GM12878 (cell line): ENCODE data around the gene OR56B1. TPM values are rescaled to one million over a fixed set of nuclear protein-coding genes. Genes with fewer than 3 reads are reported as not detected.
A peak's percentile ranks its signal among the peaks of the same experiment; 100 is the strongest.

ENCODE experiments used
- ATAC-seq: fragments of 200-7000 bp; cut with Tn5 transposase; 3 replicates; pipeline ENCODE4 v1.9.1; 2020; ENCODE audit warnings: mild to moderate bottlenecking, moderate library complexity
- BruUV-seq: library from RNA; stranded (reverse); fragments of 400-500 nt; replicated peaks from 2 replicates; lab custom pipeline; 2021; lab: Mats Ljungman, UMichigan
- CTCF ChIA-PET: fragments of 300-600 bp; sonication (Branson Sonifier 250); formaldehyde crosslinking; extraction: SDS; loops from one replicate; lab custom pipeline; 2021; ENCODE audit warnings: inconsistent platforms; lab: Yijun Ruan, JAX
- POLR2A ChIA-PET: fragments of 350-600 bp; formaldehyde crosslinking; extraction: SDS; loops from one replicate; lab custom pipeline; 2021; ENCODE audit warnings: inconsistent platforms; lab: Charles Lee
- RAD21 ChIA-PET: fragments of 300-600 bp; sonication (Branson Sonifier 250); formaldehyde crosslinking; loops from one replicate; lab custom pipeline; 2023; ENCODE audit warnings: antibody characterized with exemption; ENCODE audit not compliant: unreplicated experiment; lab: Charles Lee
- SMC1A ChIA-PET: fragments of 300-600 bp; sonication (Branson Sonifier 250); formaldehyde crosslinking; loops from one replicate; lab custom pipeline; 2023; ENCODE audit not compliant: unreplicated experiment, uncharacterized antibody; lab: Charles Lee
- DNase-seq: peaks from one replicate; pipeline ENCODE4 v3.0.0-alpha.2; 2011; ENCODE audit warnings: low read depth, low spot score
- FAIRE-seq: peaks from 3 replicates; lab custom pipeline; 2011; peaks lifted over from hg19 to GRCh38; lab: Jason Lieb, UNC
- H2AFZ ChIP-seq: 2 replicates; pipeline ENCODE4 v1.6.0; 2011; ENCODE audit warnings: low read depth, low read length, control low read depth; ENCODE audit not compliant: control insufficient read depth
- H3K27ac ChIP-seq: 2 replicates; pipeline ENCODE4 v1.5.1; 2011; ENCODE audit warnings: control low read depth; ENCODE audit not compliant: control insufficient read depth, insufficient read depth
- H3K27me3 ChIP-seq, 2 experiments: replicated peaks in 1 of 2; 2 replicates each; pipeline versions ENCODE4 v1.6.0 to v1.6.1; 2011; ENCODE audit warnings: low read length in 1 of 2; ENCODE audit not compliant: control insufficient read depth in 2 of 2, insufficient read depth in 2 of 2
- H3K36me3 ChIP-seq, 2 experiments: 2 replicates each; pipeline ENCODE4 v1.5.1; 2011; ENCODE audit warnings: low read length in 1 of 2; ENCODE audit not compliant: control insufficient read depth in 2 of 2, insufficient read depth in 2 of 2
- H3K4me1 ChIP-seq: 2 replicates; pipeline ENCODE4 v1.6.1; 2011; ENCODE audit warnings: mild to moderate bottlenecking, low read length, moderate library complexity, mixed read lengths; ENCODE audit not compliant: control insufficient read depth, insufficient read depth
- H3K4me2 ChIP-seq: 2 replicates; pipeline ENCODE4 v1.6.0; 2011; ENCODE audit warnings: control low read depth; ENCODE audit not compliant: control insufficient read depth, insufficient read depth
- H3K4me3 ChIP-seq: fragments of 200-600 bp; sonication (generic); 2 replicates; pipeline ENCODE4 v1.5.1; 2016
- H3K79me2 ChIP-seq: 2 replicates; pipeline ENCODE4 v1.6.0; 2011; ENCODE audit warnings: low read length; ENCODE audit not compliant: control insufficient read depth, insufficient read depth
- H3K9ac ChIP-seq: 2 replicates; pipeline ENCODE4 v1.8.0; 2011; ENCODE audit warnings: low read length, control low read depth, mixed read lengths; ENCODE audit not compliant: control insufficient read depth, insufficient read depth
- H3K9me3 ChIP-seq: replicated peaks from 3 replicates; pipeline ENCODE4 v1.5.1; 2011; ENCODE audit warnings: mild to moderate bottlenecking, low read length; ENCODE audit not compliant: control insufficient read depth, insufficient read depth
- H4K20me1 ChIP-seq: 2 replicates; pipeline ENCODE4 v1.6.0; 2011; ENCODE audit not compliant: control insufficient read depth, insufficient read depth
- ASH2L ChIP-seq: fragments of 300-600, 200-600 bp; sonication (generic); IDR thresholded peaks from 2 replicates; pipeline ENCODE4 v1.6.1; 2017; ENCODE audit warnings: low read depth, mild to moderate bottlenecking, borderline replicate concordance
- BMI1 ChIP-seq: fragments of 450-650 bp; IDR thresholded peaks from 2 replicates; pipeline ENCODE4 v1.6.1; 2016; ENCODE audit warnings: mild to moderate bottlenecking, moderate library complexity, borderline replicate concordance
- CBX5 ChIP-seq: sonication (generic); IDR thresholded peaks from 2 replicates; pipeline ENCODE4 v1.6.1; 2016; ENCODE audit warnings: low read depth, moderate library complexity, mild to moderate bottlenecking, inconsistent platforms
- EP300 ChIP-seq, 2 experiments: fragments of 150-350 bp in 1 of 2; IDR thresholded peaks; 2 replicates each; pipeline ENCODE4 v1.6.1; 2011 to 2012; ENCODE audit warnings: low read depth in 2 of 2, low read length in 2 of 2, borderline replicate concordance in 1 of 2, improper control_type of control experiment in 1 of 2, inconsistent platforms in 1 of 2; ENCODE audit not compliant: control insufficient read depth in 1 of 2
- ETV6 ChIP-seq, 2 experiments: fragments of 450-650 bp in 1 of 2; IDR thresholded peaks in 1 of 2; conservative IDR thresholded peaks in 1 of 2; 2 replicates each; pipeline ENCODE4 v1.6.1; 2014; ENCODE audit warnings: antibody characterized with exemption in 1 of 2, borderline replicate concordance in 1 of 2, low read depth in 1 of 2, mild to moderate bottlenecking in 1 of 2, moderate library complexity in 1 of 2
- HCFC1 ChIP-seq: fragments of 150-350 bp; IDR thresholded peaks from 2 replicates; pipeline ENCODE4 v1.6.1; 2014; ENCODE audit warnings: low read length
- HDAC6 ChIP-seq: fragments of 200-600 bp; sonication (generic); IDR thresholded peaks from one replicate; pipeline ENCODE4 v1.8.0; 2017; ENCODE audit warnings: antibody characterized with exemption; ENCODE audit not compliant: unreplicated experiment
- HDGF ChIP-seq: fragments of 450-650 bp; IDR thresholded peaks from 2 replicates; pipeline ENCODE4 v1.6.1; 2016; ENCODE audit warnings: antibody characterized with exemption
- IRF4 ChIP-seq: IDR thresholded peaks from 2 replicates; pipeline ENCODE4 v1.6.1; 2011; ENCODE audit warnings: low read depth, low read length
- MYC ChIP-seq: IDR thresholded peaks from 2 replicates; pipeline ENCODE4 v1.6.1; 2011; ENCODE audit warnings: mild to moderate bottlenecking, low read length, moderate library complexity, inconsistent platforms; ENCODE audit not compliant: insufficient read depth, insufficient replicate concordance, insufficient read length, severe bottlenecking
- POLR2AphosphoS2 ChIP-seq: IDR thresholded peaks from 2 replicates; pipeline ENCODE4 v1.6.1; 2011; ENCODE audit warnings: low read depth, mild to moderate bottlenecking, low read length, improper control_type of control experiment, moderate library complexity
- RAD51 ChIP-seq: fragments of 450-650 bp; IDR thresholded peaks from 2 replicates; pipeline ENCODE4 v1.6.1; 2016; ENCODE audit warnings: moderate library complexity, mild to moderate bottlenecking, inconsistent platforms
- SP1 ChIP-seq: IDR thresholded peaks from one replicate; pipeline ENCODE4 v1.6.1; 2011; ENCODE audit warnings: low read depth, low read length
- SREBF1 ChIP-seq: IDR thresholded peaks from 2 replicates; pipeline ENCODE4 v1.6.1; 2012; ENCODE audit warnings: mild to moderate bottlenecking, low read length
- TCF7 ChIP-seq: IDR thresholded peaks from 2 replicates; pipeline ENCODE4 v1.6.1; 2014; ENCODE audit warnings: antibody characterized with exemption, borderline replicate concordance
- YY1 ChIP-seq: IDR thresholded peaks from 2 replicates; pipeline ENCODE4 v1.6.1; 2011; ENCODE audit warnings: low read depth, mild to moderate bottlenecking, low read length
- ZZZ3 ChIP-seq: IDR thresholded peaks from 2 replicates; pipeline ENCODE4 v1.6.1; 2011; ENCODE audit warnings: low read depth; ENCODE audit not compliant: control insufficient read depth, insufficient read length
- WGBS: methylation state at CpG from one replicate; pipeline ENCODE4 v1.1.6; 2016; ENCODE audit warnings: low lambda C conversion rate; ENCODE audit not compliant: insufficient replicate concordance, insufficient coverage; ENCODE audit errors: missing lambda C conversion rate; 5-methylcytosine and 5-hydroxymethylcytosine counted together
- in situ Hi-C: fragments of 300-500 bp; cut with MboI; formaldehyde crosslinking; loops from 9 replicates; pipeline ENCODE4 v1.14.3; 2018; ENCODE audit warnings: mixed read lengths
- intact Hi-C: fragments of 100-400 bp; cut with micrococcal nuclease; formaldehyde crosslinking; loops from one replicate; pipeline ENCODE4 v1.14.2; 2022; ENCODE audit not compliant: unreplicated experiment
- polyA plus RNA-seq, 11 experiments: library from polyadenylated mRNA; depleted of rRNA in 4 of 11; unstranded in 6 of 11; stranded (reverse) in 5 of 11; fragments of >200 nt; fragmentation: Nextera tagmentation in 4 of 11; fragmentation: Illumina TruSeq in 1 of 11; extraction: Ambion mirVana in 4 of 11; extraction: Trizol in 1 of 11; gene quantifications; 1 replicate in 1 of 11; 2 replicates in 10 of 11; pipeline versions ENCODE4 v1.2.1 to v1.2.3, GENCODE V29; 2011 to 2016; ENCODE audit warnings: inconsistent platforms in 2 of 11, missing spikeins in 2 of 11, low read depth in 1 of 11
- total RNA-seq, 4 experiments: library from RNA; depleted of rRNA in 3 of 4; stranded (reverse); fragments of >200 nt in 3 of 4; fragmentation: Illumina TruSeq in 1 of 4; extraction: Trizol in 1 of 4; gene quantifications; 2 replicates each; pipeline versions ENCODE4 v1.2.1 to v1.2.3, GENCODE V29; 2013 to 2021
- TF ChIP-seq, protein P1 (sequence below): IDR thresholded peaks from 2 replicates; pipeline ENCODE4 v1.6.1; 2012; ENCODE audit warnings: low read depth, low read length, improper control_type of control experiment
- TF ChIP-seq, protein P2 (sequence below): fragments of 450-650 bp; conservative IDR thresholded peaks from 2 replicates; pipeline ENCODE4 v1.6.1; 2017; ENCODE audit warnings: mild to moderate bottlenecking, moderate library complexity

OR56B1 gene
- total and polyA plus RNA-seq, 10 of the 15 experiments (the other 5 are each of a cell fraction or from before 2014, with no cell fraction given) = 0.04 to 0.71 (median 0.36) TPM; not detected in 3

DNA sequence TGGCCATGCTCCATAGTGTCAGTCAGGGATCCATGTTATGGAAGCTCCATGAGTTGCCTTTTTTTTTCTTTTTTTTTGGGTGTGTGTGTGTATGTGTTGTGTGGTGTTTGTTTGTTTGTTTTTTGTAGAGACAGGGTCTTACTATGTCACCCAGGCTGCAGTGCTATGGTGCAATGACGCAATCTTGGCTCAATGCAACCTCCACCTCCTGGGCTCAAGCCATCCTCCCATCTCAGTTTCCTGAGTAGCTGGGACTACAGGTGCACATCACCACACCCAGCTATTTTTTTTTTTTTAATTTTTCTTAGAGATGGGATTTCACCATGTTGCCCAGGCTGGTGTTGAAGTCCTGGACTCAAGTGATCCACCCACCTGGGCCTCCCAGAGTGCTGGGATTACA lies 47.8 kb upstream of the OR56B1 start:
- no TSS peak for BruUV-seq
- Histone ChIP-seq H3K27me3 (no peaks in the 10 kb centered on the region), H4K20me1 (no peaks in the 10 kb centered on the region), H3K4me3 (peak overlapping the region; percentile 24; the same call in 1 of the 2 replicates), H3K36me3 (peaks cover 0 to 3% of the 10 kb centered on the region in 2 experiments; a peak in 1 of 4 replicates), H3K4me1 (peaks cover 8% of the 10 kb centered on the region), H2AFZ (no peak overlapping the region), H3K27ac (peak overlapping the region; percentile 100), H3K9me3 (no peaks in the 10 kb centered on the region), H3K9ac (peak overlapping the region; percentile 100; the same call in 1 of the 2 replicates), H3K79me2 (peaks cover 59% of the 10 kb centered on the region), H3K4me2 (peak overlapping the region; percentile 78; the same call in 1 of the 2 replicates)
- ATAC-seq = no peak
- RAD21 ChIA-PET = interaction anchor here (1.0 to 5.0 kb wide), 6 partner anchors 12 to 139 kb away, joined by 3 to 61 read pairs (median 6); partner anchors contain the start of gene OR52N2
- SMC1A ChIA-PET = interaction anchor here (0.8 to 6.6 kb wide), 7 partner anchors 10 to 121 kb away, joined by 3 to 96 read pairs (median 5); partner anchors contain the start of gene TRIM34
- WGBS = 100% methylated on average over 1 of the region's 1 CpG
- no peak for DNase-seq
- intact Hi-C loops = no loop called here
- TF ChIP-seq, protein P1, sequence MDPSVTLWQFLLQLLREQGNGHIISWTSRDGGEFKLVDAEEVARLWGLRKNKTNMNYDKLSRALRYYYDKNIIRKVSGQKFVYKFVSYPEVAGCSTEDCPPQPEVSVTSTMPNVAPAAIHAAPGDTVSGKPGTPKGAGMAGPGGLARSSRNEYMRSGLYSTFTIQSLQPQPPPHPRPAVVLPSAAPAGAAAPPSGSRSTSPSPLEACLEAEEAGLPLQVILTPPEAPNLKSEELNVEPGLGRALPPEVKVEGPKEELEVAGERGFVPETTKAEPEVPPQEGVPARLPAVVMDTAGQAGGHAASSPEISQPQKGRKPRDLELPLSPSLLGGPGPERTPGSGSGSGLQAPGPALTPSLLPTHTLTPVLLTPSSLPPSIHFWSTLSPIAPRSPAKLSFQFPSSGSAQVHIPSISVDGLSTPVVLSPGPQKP = no peak
- TF ChIP-seq EP300 (IDR thresholded peaks at IDR 0.05; ENCODE audit: borderline replicate concordance in 1 of 2, control insufficient read depth in 1 of 2, low read depth in 2 of 2, low read length in 2 of 2) (no peak), RAD51 (no peak), HDAC6 (no peak), HDGF (no peak), HCFC1 (no peak), BMI1 (no peak), SREBF1 (no peak), ASH2L (no peak), POLR2AphosphoS2 (no peak), SP1 (no peak), ZZZ3 (no peak), TCF7 (no peak), CBX5 (no peak), ETV6 (conservative IDR thresholded peaks at IDR 0.05 in 1 of 2, IDR thresholded peaks at IDR 0.05 in 1 of 2; ENCODE audit: borderline replicate concordance in 1 of 2, low read depth in 1 of 2) (no peak), MYC (no peak), YY1 (no peak), IRF4 (no peak)
- TF ChIP-seq, protein P2, sequence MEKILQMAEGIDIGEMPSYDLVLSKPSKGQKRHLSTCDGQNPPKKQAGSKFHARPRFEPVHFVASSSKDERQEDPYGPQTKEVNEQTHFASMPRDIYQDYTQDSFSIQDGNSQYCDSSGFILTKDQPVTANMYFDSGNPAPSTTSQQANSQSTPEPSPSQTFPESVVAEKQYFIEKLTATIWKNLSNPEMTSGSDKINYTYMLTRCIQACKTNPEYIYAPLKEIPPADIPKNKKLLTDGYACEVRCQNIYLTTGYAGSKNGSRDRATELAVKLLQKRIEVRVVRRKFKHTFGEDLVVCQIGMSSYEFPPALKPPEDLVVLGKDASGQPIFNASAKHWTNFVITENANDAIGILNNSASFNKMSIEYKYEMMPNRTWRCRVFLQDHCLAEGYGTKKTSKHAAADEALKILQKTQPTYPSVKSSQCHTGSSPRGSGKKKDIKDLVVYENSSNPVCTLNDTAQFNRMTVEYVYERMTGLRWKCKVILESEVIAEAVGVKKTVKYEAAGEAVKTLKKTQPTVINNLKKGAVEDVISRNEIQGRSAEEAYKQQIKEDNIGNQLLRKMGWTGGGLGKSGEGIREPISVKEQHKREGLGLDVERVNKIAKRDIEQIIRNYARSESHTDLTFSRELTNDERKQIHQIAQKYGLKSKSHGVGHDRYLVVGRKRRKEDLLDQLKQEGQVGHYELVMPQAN = no peak
- CTCF ChIA-PET = interaction anchor here (1.0 to 1.4 kb wide), 3 partner anchors 12 to 64 kb away, joined by 4 to 5 read pairs (median 4); partner anchors contain the start of gene TRIM34
- FAIRE-seq = no peak
- in situ Hi-C loops = loop anchor here (25.0 kb wide), 2 partner anchors 1824 to 1826 kb away; partner anchors contain the start of genes PPFIBP2 and STIM1
- POLR2A ChIA-PET = interaction anchor here (1.1 to 6.1 kb wide), 4 partner anchors 11 to 63 kb away, joined by 4 to 58 read pairs (median 32); partner anchors contain the start of gene TRIM34
